Prostate gland (tissue), 2 donors: ENCODE data around the gene COL25A1. TPM values are rescaled to one million over a fixed set of nuclear protein-coding genes. Genes with fewer than 3 reads are reported as not detected.

Source experiments
- DNase-seq: peaks from one replicate; pipeline ENCODE4 v3.0.0-alpha.2; 2019; ENCODE audit warnings: low spot score
- H3K27ac ChIP-seq, 2 donors: fragments of 200-600 bp; sonication (generic); 2 replicates each; pipeline ENCODE4 v1.5.1; 2017 to 2019
- H3K27me3 ChIP-seq: fragments of 200-600 bp; sonication (generic); replicated peaks from 2 replicates; pipeline ENCODE4 v1.5.1; 2019; ENCODE audit not compliant: insufficient read depth
- H3K36me3 ChIP-seq, 2 donors: fragments of 200-600 bp; sonication (generic); 1 replicate in 1 of 2; 2 replicates in 1 of 2; pipeline versions ENCODE4 v1.5.1 to v1.8.1; 2017 to 2019
- H3K4me1 ChIP-seq: fragments of 200-600 bp; sonication (generic); replicated peaks from 2 replicates; pipeline ENCODE4 v1.5.1; 2019
- H3K4me3 ChIP-seq, 2 donors: fragments of 200-600 bp; sonication (generic); 2 replicates each; pipeline ENCODE4 v1.5.1; 2017 to 2019
- H3K9me3 ChIP-seq: fragments of 200-600 bp; sonication (generic); 2 replicates; pipeline ENCODE4 v1.5.1; 2017
- POLR2A ChIP-seq: fragments of 450-650 bp; IDR thresholded peaks from one replicate; pipeline ENCODE4 v1.6.1; 2016; ENCODE audit warnings: antibody characterized with exemption, mild to moderate bottlenecking
- POLR2AphosphoS5 ChIP-seq: sonication (generic); formaldehyde crosslinking; IDR thresholded peaks from one replicate; pipeline ENCODE4 v1.6.1; 2017; ENCODE audit warnings: antibody characterized with exemption
- WGBS: methylation state at CpG from one replicate; pipeline ENCODE4 v1.1.5; 2018; 5-methylcytosine and 5-hydroxymethylcytosine counted together
- intact Hi-C: fragments of 100-400 bp; cut with DNase I; formaldehyde crosslinking; loops from one replicate; pipeline ENCODE4 v1.14.2; 2022
- total RNA-seq, 2 donors: library from RNA; depleted of rRNA; stranded (reverse); fragments of >200 nt; gene quantifications; one replicate each; pipeline ENCODE4 v1.1.0, GENCODE V29; 2016
- TF ChIP-seq, protein P1 (sequence below), 4 experiments: fragments of 200-600 bp in 2 of 4; fragments of 450-650 bp in 2 of 4; sonication (generic) in 2 of 4; IDR thresholded peaks; 1 replicate in 3 of 4; 2 replicates in 1 of 4; pipeline ENCODE4 v1.5.1; 2016 to 2019; ENCODE audit warnings: antibody characterized with exemption in 4 of 4, mild to moderate bottlenecking in 2 of 4, moderate library complexity in 2 of 4

The COL25A1 gene
- total RNA-seq, 2 donors from 2014 or later: 0.73 to 2.8 TPM

DNA sequence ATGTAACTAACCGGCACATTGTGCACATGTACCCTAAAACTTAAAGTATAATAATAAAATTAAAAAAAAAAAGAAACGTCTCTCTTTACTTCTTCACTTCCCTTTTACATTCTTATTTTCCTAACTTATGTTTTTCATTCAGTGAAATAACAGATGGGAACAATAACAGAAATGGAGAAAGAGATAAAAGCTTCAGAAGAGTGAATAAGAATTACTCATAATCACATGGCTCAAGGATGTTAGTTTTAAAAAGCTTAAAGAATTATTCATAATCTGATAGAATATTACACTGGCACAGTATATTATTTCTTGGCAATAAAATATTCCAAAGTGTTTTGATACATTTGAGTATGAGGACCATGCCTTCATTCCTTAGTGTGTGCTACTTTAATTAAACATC, 175.6 kb downstream of the COL25A1 start:
- Histone ChIP-seq H3K27ac (no peak overlapping the region), H3K36me3 (no peaks in the 10 kb centered on the region), H3K4me3 (no peak overlapping the region), H3K9me3 (no peaks in the 10 kb centered on the region), H3K27me3 (no peaks in the 10 kb centered on the region), H3K4me1 (no peaks in the 10 kb centered on the region)
- DNase-seq: no peak
- intact Hi-C loops: no loop called here
- WGBS: 74% methylated on average over 2 of the region's 2 CpGs
- TF ChIP-seq, protein P1, sequence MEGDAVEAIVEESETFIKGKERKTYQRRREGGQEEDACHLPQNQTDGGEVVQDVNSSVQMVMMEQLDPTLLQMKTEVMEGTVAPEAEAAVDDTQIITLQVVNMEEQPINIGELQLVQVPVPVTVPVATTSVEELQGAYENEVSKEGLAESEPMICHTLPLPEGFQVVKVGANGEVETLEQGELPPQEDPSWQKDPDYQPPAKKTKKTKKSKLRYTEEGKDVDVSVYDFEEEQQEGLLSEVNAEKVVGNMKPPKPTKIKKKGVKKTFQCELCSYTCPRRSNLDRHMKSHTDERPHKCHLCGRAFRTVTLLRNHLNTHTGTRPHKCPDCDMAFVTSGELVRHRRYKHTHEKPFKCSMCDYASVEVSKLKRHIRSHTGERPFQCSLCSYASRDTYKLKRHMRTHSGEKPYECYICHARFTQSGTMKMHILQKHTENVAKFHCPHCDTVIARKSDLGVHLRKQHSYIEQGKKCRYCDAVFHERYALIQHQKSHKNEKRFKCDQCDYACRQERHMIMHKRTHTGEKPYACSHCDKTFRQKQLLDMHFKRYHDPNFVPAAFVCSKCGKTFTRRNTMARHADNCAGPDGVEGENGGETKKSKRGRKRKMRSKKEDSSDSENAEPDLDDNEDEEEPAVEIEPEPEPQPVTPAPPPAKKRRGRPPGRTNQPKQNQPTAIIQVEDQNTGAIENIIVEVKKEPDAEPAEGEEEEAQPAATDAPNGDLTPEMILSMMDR (IDR thresholded peaks at IDR 0.05): no peak

DNA sequence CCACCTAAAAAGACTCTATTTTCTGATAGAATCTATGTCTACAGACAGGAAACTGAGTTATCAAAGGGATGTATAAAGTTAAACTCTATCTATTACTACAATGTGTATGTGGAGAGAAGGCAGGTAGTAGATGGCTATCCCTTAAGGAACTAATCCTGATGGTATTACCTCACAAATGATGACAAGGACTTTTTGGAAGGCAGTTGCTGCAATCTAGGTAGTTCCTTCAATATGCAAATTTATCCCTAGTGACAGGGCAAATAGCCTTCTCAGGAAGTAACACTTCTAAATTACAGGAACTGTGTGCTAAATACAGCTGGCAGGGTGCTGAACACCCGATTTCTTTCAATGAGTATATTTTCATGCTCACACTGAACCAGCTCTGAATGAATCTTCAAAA, 177.4 kb downstream of the COL25A1 start:
- H3K4me3 ChIP-seq: no peak overlapping the region
- WGBS: 53% methylated on average over 1 of the region's 1 CpG
- no peak overlapping the region for H3K27ac ChIP-seq
- DNase-seq: no peak
- H3K4me1 ChIP-seq: no peaks in the 10 kb centered on the region
- H3K36me3 ChIP-seq: no peaks in the 10 kb centered on the region
- no peaks in the 10 kb centered on the region for H3K9me3 ChIP-seq
- no peaks in the 10 kb centered on the region for H3K27me3 ChIP-seq
- TF ChIP-seq POLR2A (no peak), POLR2AphosphoS5 (no peak)
- TF ChIP-seq, protein P1 (IDR thresholded peaks at IDR 0.05): no peak
- intact Hi-C loops: no loop called here

DNA sequence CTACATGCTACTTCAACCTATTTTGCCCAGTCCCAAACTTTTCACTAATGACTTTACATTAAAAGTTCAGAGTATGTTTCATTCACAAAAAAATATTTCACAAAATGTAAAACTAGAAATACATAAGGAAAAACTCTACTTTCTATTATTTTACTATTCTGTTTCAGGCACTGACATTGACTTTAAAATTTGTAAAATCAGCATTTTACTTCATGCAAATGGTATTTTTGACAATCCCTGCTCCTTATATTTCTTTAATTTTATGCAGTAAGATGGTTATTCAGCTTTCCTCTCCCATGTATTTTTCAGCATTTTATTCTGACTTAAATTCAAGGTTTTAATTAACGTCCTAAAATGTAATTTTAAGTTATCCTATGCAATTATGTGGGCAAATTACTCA, 178.5 kb downstream of the COL25A1 start:
- intact Hi-C loops: no loop called here
- Histone ChIP-seq H3K27me3 (no peaks in the 10 kb centered on the region), H3K9me3 (no peaks in the 10 kb centered on the region), H3K36me3 (no peaks in the 10 kb centered on the region), H3K27ac (no peak overlapping the region), H3K4me3 (no peak overlapping the region), H3K4me1 (no peaks in the 10 kb centered on the region)
- WGBS: 88% methylated on average over 1 of the region's 1 CpG
- TF ChIP-seq POLR2A (no peak), POLR2AphosphoS5 (no peak)
- TF ChIP-seq, protein P1 (IDR thresholded peaks at IDR 0.05): no peak
- no peak for DNase-seq

DNA sequence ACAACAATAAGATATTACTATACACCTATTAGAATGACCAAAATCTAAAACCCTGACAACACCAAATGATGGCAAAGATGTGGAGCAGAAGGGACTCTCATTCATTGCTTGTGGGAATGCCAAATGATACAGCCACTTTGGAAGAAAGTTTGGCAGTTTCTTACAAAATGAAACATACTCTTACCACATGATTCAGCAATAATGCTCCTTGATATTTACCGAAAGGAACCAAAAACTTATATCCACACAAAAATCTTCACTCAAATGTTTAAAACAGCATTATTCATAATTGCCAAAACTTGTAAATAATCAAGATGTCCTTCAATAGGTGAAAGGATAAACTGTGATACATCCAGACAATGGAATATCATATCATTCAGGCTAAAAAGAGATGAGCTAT, 180.9 kb downstream of the COL25A1 start:
- intact Hi-C loops: no loop called here

DNA sequence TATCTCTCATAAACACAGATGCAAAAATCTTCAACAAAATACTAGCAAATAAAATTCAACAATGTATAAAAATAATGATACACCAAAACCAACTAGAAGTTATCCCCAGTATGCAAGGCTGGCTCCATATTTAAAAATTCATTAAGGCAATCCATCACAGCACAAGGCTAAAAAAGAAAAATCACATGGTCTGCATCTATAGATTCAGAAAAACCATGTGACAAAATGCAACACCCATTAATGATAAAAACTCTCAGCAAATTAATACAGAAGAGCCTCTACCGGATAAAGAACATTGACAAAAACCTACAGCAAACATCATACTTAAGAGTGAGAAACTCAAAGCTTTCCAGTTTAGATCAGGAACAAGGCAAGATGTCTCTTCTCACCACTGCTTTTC, 182.6 kb downstream of the COL25A1 start:
- TF ChIP-seq, protein P1 (IDR thresholded peaks at IDR 0.05): no peak
- no peaks in the 10 kb centered on the region for H3K36me3 ChIP-seq
- intact Hi-C loops: no loop called here
- no peaks in the 10 kb centered on the region for H3K4me1 ChIP-seq
- DNase-seq: no peak
- no peaks in the 10 kb centered on the region for H3K27me3 ChIP-seq
- no peaks in the 10 kb centered on the region for H3K9me3 ChIP-seq
- WGBS: 93% methylated on average over 1 of the region's 1 CpG
- H3K27ac ChIP-seq: no peak overlapping the region
- H3K4me3 ChIP-seq: no peak overlapping the region

More for the DNA sequence above, 180.9 kb downstream of the COL25A1 start:
- no peaks in the 10 kb centered on the region for H3K9me3 ChIP-seq
- no peaks in the 10 kb centered on the region for H3K4me1 ChIP-seq
- no peaks in the 10 kb centered on the region for H3K27me3 ChIP-seq
- no peak for DNase-seq
- 92% methylated on average over 1 of the region's 1 CpG for WGBS
- H3K4me3 ChIP-seq: no peak overlapping the region
- no peaks in the 10 kb centered on the region for H3K36me3 ChIP-seq
- H3K27ac ChIP-seq: no peak overlapping the region
- TF ChIP-seq POLR2A: no peak
- TF ChIP-seq, protein P1 (IDR thresholded peaks at IDR 0.05): no peak
- TF ChIP-seq POLR2AphosphoS5: no peak
